HEK293 (cell line): Measurements from ENCODE around the gene KRT13.

Experiments
- IKZF3 ChIP-seq: fragments of 450-650 bp; IDR thresholded peaks from 2 replicates; pipeline ENCODE4 v1.5.0; 2018; ENCODE audit warnings: missing biosample characterization, mild to moderate bottlenecking, missing genetic modification characterization, moderate library complexity
- SETDB1 ChIP-seq: IDR thresholded peaks from one replicate; pipeline ENCODE4 v1.6.1; 2017; ENCODE audit warnings: mild to moderate bottlenecking, low read length, moderate library complexity, mixed read lengths; ENCODE audit not compliant: insufficient read length
- ZBTB1 ChIP-seq: fragments of 450-650 bp; formaldehyde crosslinking; IDR thresholded peaks from 2 replicates; pipeline ENCODE4 v1.5.1; 2016; ENCODE audit warnings: missing biosample characterization, missing genetic modification characterization
- ZBTB20 ChIP-seq: fragments of 450-650 bp; formaldehyde crosslinking; IDR thresholded peaks from 2 replicates; pipeline ENCODE4 v1.5.1; 2016; ENCODE audit warnings: missing biosample characterization, missing genetic modification characterization
- ZFP69B ChIP-seq: fragments of 450-650 bp; formaldehyde crosslinking; IDR thresholded peaks from 2 replicates; pipeline ENCODE4 v1.5.1; 2016; ENCODE audit warnings: missing biosample characterization, missing genetic modification characterization
- ZNF121 ChIP-seq: fragments of 450-650 bp; formaldehyde crosslinking; IDR thresholded peaks from 2 replicates; pipeline ENCODE4 v1.5.1; 2016; ENCODE audit warnings: missing biosample characterization, missing genetic modification characterization
- ZNF157 ChIP-seq: fragments of 450-650 bp; formaldehyde crosslinking; IDR thresholded peaks from 2 replicates; pipeline ENCODE4 v1.5.1; 2016; ENCODE audit warnings: missing biosample characterization, missing genetic modification characterization
- ZNF175 ChIP-seq: fragments of 450-650 bp; formaldehyde crosslinking; IDR thresholded peaks from 2 replicates; pipeline ENCODE4 v1.5.1; 2016; ENCODE audit warnings: missing biosample characterization, missing genetic modification characterization
- ZNF23 ChIP-seq: fragments of 450-650 bp; formaldehyde crosslinking; IDR thresholded peaks from 2 replicates; pipeline ENCODE4 v1.5.1; 2016; ENCODE audit warnings: missing biosample characterization, missing genetic modification characterization, borderline replicate concordance
- ZNF292 ChIP-seq: fragments of 450-650 bp; formaldehyde crosslinking; IDR thresholded peaks from 2 replicates; pipeline ENCODE4 v1.5.1; 2016; ENCODE audit warnings: low read depth, missing biosample characterization, missing genetic modification characterization, borderline replicate concordance
- ZNF341 ChIP-seq: fragments of 450-650 bp; formaldehyde crosslinking; IDR thresholded peaks from 2 replicates; pipeline ENCODE4; 2016; ENCODE audit warnings: low read depth, missing biosample characterization, missing genetic modification characterization
- ZNF433 ChIP-seq: fragments of 450-650 bp; formaldehyde crosslinking; IDR thresholded peaks from 2 replicates; pipeline ENCODE4 v1.5.1; 2016; ENCODE audit warnings: missing biosample characterization, missing genetic modification characterization, low read depth
- ZNF707 ChIP-seq: fragments of 450-650 bp; formaldehyde crosslinking; IDR thresholded peaks from 2 replicates; pipeline ENCODE4 v1.5.1; 2016; ENCODE audit warnings: missing biosample characterization, missing genetic modification characterization
- ZNF791 ChIP-seq: fragments of 450-650 bp; formaldehyde crosslinking; IDR thresholded peaks from 2 replicates; pipeline ENCODE4 v1.5.1; 2016; ENCODE audit warnings: missing biosample characterization, missing genetic modification characterization
- ZNF837 ChIP-seq: fragments of 450-650 bp; formaldehyde crosslinking; IDR thresholded peaks from 2 replicates; pipeline ENCODE4 v1.5.1; 2016; ENCODE audit warnings: missing biosample characterization, missing genetic modification characterization
- TF ChIP-seq, protein P1 (sequence below): fragments of 450-650 bp; formaldehyde crosslinking; IDR thresholded peaks from 2 replicates; pipeline ENCODE4 v1.5.1; 2016; ENCODE audit warnings: missing biosample characterization, missing genetic modification characterization
- TF ChIP-seq, protein P2 (sequence below): fragments of 450-650 bp; formaldehyde crosslinking; IDR thresholded peaks from 2 replicates; pipeline ENCODE4 v1.5.0; 2017; ENCODE audit warnings: missing biosample characterization, missing genetic modification characterization, borderline replicate concordance
- TF ChIP-seq, protein P3 (sequence below): fragments of 450-650 bp; formaldehyde crosslinking; IDR thresholded peaks from 2 replicates; pipeline ENCODE4 v1.5.1; 2016; ENCODE audit warnings: missing biosample characterization, missing genetic modification characterization
- TF ChIP-seq, protein P4 (sequence below): fragments of 450-650 bp; formaldehyde crosslinking; IDR thresholded peaks from 2 replicates; pipeline ENCODE4 v1.5.1; 2016; ENCODE audit warnings: missing biosample characterization, missing genetic modification characterization
- TF ChIP-seq, protein P5 (sequence below): fragments of 450-650 bp; formaldehyde crosslinking; IDR thresholded peaks from 2 replicates; pipeline ENCODE4 v1.5.1; 2016; ENCODE audit warnings: missing biosample characterization, missing genetic modification characterization
- TF ChIP-seq, protein P6 (sequence below): fragments of 450-650 bp; formaldehyde crosslinking; IDR thresholded peaks from 2 replicates; pipeline ENCODE4 v1.5.1; 2016; ENCODE audit warnings: missing biosample characterization, missing genetic modification characterization, low read depth
- TF ChIP-seq, protein P7 (sequence below): fragments of 450-650 bp; formaldehyde crosslinking; IDR thresholded peaks from 2 replicates; pipeline ENCODE4 v1.5.1; 2016; ENCODE audit warnings: missing biosample characterization, missing genetic modification characterization

Gene KRT13

DNA sequence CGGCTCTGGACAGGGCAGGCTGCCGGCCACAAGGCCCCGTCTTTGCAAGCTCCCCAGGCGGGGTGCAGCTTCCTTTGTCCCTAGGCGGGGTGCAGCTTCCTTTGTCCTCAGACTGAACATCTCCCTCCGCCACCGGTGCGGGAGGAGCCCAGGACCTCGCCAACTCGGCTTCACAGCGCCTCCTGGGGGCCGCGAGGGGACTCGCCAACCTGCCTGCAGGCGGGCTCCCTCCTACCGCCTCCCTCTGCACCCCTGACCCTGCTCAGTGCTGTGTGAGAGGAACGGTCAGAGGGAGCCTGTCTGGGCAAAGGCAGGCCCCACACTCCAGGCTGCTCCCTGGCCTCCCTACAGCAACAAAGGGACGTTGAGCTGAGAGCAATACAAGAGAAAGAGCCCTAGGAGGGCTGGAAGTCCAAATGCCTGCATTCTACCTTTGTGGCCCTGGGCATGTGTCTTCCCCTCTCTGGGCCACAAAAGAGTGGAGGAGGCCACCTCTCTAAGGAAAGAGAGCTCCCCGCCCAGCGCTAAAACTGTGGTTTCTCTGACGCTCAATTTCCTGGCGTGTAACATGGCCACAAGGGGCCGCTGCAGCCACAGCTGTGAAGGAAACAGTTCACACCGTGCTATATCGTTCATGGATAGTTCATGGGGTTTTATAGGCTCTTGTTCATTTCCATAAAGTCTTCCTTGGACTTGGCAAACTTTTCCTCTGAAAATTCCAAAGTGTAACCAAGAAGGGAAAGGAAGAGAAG lies 43.6 kb upstream of the KRT13 start (continued):
- TF ChIP-seq, protein P1, sequence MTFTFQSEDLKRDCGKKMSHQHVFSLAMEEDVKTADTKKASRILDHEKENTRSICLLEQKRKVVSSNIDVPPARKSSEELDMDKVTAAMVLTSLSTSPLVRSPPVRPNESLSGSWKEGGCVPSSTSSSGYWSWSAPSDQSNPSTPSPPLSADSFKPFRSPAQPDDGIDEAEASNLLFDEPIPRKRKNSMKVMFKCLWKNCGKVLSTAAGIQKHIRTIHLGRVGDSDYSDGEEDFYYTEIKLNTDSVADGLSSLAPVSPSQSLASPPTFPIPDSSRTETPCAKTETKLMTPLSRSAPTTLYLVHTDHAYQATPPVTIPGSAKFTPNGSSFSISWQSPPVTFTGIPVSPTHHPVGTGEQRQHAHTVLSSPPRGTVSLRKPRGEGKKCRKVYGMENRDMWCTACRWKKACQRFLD = no peak
- TF ChIP-seq ZNF341 (tag by site-specific recombination) (peak; percentile 16; the same call in 1 of the 2 replicates), ZNF175 (tag by site-specific recombination) (no peak), ZNF121 (tag by site-specific recombination) (no peak), ZNF791 (tag by site-specific recombination) (no peak), ZNF837 (no peak), ZBTB1 (tag by site-specific recombination) (no peak), ZFP69B (tag by site-specific recombination) (0 out of 2 replicates have a peak, but pooled peaks have one; percentile 9), ZNF157 (tag by site-specific recombination) (no peak), ZBTB20 (tag by site-specific recombination) (no peak), ZNF23 (no peak), SETDB1 (peak; percentile 9), ZNF433 (tag by site-specific recombination) (no peak), IKZF3 (tag by site-specific recombination) (peak; percentile 55; the same call in 1 of the 2 replicates), ZNF707 (tag by site-specific recombination) (no peak), ZNF292 (no peak)
- TF ChIP-seq, protein P2, sequence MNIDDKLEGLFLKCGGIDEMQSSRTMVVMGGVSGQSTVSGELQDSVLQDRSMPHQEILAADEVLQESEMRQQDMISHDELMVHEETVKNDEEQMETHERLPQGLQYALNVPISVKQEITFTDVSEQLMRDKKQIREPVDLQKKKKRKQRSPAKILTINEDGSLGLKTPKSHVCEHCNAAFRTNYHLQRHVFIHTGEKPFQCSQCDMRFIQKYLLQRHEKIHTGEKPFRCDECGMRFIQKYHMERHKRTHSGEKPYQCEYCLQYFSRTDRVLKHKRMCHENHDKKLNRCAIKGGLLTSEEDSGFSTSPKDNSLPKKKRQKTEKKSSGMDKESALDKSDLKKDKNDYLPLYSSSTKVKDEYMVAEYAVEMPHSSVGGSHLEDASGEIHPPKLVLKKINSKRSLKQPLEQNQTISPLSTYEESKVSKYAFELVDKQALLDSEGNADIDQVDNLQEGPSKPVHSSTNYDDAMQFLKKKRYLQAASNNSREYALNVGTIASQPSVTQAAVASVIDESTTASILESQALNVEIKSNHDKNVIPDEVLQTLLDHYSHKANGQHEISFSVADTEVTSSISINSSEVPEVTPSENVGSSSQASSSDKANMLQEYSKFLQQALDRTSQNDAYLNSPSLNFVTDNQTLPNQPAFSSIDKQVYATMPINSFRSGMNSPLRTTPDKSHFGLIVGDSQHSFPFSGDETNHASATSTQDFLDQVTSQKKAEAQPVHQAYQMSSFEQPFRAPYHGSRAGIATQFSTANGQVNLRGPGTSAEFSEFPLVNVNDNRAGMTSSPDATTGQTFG (tag by site-specific recombination) = no peak
- TF ChIP-seq, protein P3, sequence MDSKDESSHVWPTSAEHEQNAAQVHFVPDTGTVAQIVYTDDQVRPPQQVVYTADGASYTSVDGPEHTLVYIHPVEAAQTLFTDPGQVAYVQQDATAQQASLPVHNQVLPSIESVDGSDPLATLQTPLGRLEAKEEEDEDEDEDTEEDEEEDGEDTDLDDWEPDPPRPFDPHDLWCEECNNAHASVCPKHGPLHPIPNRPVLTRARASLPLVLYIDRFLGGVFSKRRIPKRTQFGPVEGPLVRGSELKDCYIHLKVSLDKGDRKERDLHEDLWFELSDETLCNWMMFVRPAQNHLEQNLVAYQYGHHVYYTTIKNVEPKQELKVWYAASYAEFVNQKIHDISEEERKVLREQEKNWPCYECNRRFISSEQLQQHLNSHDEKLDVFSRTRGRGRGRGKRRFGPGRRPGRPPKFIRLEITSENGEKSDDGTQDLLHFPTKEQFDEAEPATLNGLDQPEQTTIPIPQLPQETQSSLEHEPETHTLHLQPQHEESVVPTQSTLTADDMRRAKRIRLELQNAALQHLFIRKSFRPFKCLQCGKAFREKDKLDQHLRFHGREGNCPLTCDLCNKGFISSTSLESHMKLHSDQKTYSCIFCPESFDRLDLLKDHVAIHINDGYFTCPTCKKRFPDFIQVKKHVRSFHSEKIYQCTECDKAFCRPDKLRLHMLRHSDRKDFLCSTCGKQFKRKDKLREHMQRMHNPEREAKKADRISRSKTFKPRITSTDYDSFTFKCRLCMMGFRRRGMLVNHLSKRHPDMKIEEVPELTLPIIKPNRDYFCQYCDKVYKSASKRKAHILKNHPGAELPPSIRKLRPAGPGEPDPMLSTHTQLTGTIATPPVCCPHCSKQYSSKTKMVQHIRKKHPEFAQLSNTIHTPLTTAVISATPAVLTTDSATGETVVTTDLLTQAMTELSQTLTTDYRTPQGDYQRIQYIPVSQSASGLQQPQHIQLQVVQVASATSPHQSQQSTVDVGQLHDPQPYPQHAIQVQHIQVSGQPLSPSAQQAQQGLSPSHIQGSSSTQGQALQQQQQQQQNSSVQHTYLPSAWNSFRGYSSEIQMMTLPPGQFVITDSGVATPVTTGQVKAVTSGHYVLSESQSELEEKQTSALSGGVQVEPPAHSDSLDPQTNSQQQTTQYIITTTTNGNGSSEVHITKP = peak; percentile 57; the same call in 1 of the 2 replicates
- TF ChIP-seq, protein P4, sequence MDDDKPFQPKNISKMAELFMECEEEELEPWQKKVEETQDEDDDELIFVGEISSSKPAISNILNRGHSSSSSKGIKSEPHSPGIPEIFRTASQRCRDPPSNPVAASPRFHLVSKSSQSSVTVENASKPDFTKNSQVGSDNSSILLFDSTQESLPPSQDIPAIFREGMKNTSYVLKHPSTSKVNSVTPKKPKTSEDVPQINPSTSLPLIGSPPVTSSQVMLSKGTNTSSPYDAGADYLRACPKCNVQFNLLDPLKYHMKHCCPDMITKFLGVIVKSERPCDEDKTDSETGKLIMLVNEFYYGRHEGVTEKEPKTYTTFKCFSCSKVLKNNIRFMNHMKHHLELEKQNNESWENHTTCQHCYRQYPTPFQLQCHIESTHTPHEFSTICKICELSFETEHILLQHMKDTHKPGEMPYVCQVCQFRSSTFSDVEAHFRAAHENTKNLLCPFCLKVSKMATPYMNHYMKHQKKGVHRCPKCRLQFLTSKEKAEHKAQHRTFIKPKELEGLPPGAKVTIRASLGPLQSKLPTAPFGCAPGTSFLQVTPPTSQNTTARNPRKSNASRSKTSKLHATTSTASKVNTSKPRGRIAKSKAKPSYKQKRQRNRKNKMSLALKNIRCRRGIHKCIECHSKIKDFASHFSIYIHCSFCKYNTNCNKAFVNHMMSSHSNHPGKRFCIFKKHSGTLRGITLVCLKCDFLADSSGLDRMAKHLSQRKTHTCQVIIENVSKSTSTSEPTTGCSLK = no peak
- TF ChIP-seq, protein P5, sequence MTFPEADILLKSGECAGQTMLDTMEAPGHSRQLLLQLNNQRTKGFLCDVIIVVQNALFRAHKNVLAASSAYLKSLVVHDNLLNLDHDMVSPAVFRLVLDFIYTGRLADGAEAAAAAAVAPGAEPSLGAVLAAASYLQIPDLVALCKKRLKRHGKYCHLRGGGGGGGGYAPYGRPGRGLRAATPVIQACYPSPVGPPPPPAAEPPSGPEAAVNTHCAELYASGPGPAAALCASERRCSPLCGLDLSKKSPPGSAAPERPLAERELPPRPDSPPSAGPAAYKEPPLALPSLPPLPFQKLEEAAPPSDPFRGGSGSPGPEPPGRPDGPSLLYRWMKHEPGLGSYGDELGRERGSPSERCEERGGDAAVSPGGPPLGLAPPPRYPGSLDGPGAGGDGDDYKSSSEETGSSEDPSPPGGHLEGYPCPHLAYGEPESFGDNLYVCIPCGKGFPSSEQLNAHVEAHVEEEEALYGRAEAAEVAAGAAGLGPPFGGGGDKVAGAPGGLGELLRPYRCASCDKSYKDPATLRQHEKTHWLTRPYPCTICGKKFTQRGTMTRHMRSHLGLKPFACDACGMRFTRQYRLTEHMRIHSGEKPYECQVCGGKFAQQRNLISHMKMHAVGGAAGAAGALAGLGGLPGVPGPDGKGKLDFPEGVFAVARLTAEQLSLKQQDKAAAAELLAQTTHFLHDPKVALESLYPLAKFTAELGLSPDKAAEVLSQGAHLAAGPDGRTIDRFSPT (tag by site-specific recombination) = no peak
- TF ChIP-seq, protein P6, sequence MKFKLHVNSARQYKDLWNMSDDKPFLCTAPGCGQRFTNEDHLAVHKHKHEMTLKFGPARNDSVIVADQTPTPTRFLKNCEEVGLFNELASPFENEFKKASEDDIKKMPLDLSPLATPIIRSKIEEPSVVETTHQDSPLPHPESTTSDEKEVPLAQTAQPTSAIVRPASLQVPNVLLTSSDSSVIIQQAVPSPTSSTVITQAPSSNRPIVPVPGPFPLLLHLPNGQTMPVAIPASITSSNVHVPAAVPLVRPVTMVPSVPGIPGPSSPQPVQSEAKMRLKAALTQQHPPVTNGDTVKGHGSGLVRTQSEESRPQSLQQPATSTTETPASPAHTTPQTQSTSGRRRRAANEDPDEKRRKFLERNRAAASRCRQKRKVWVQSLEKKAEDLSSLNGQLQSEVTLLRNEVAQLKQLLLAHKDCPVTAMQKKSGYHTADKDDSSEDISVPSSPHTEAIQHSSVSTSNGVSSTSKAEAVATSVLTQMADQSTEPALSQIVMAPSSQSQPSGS (tag by site-specific recombination) = no peak
- TF ChIP-seq, protein P7, sequence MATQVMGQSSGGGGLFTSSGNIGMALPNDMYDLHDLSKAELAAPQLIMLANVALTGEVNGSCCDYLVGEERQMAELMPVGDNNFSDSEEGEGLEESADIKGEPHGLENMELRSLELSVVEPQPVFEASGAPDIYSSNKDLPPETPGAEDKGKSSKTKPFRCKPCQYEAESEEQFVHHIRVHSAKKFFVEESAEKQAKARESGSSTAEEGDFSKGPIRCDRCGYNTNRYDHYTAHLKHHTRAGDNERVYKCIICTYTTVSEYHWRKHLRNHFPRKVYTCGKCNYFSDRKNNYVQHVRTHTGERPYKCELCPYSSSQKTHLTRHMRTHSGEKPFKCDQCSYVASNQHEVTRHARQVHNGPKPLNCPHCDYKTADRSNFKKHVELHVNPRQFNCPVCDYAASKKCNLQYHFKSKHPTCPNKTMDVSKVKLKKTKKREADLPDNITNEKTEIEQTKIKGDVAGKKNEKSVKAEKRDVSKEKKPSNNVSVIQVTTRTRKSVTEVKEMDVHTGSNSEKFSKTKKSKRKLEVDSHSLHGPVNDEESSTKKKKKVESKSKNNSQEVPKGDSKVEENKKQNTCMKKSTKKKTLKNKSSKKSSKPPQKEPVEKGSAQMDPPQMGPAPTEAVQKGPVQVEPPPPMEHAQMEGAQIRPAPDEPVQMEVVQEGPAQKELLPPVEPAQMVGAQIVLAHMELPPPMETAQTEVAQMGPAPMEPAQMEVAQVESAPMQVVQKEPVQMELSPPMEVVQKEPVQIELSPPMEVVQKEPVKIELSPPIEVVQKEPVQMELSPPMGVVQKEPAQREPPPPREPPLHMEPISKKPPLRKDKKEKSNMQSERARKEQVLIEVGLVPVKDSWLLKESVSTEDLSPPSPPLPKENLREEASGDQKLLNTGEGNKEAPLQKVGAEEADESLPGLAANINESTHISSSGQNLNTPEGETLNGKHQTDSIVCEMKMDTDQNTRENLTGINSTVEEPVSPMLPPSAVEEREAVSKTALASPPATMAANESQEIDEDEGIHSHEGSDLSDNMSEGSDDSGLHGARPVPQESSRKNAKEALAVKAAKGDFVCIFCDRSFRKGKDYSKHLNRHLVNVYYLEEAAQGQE = no peak
